ENCODE results near the gene SERPING1.
"Not testable (repeated sequence)": the region's sequence is repeated elsewhere in the genome, so short reads cannot be mapped to it uniquely, and the experiment has no call there.

Gene SERPING1

DNA sequence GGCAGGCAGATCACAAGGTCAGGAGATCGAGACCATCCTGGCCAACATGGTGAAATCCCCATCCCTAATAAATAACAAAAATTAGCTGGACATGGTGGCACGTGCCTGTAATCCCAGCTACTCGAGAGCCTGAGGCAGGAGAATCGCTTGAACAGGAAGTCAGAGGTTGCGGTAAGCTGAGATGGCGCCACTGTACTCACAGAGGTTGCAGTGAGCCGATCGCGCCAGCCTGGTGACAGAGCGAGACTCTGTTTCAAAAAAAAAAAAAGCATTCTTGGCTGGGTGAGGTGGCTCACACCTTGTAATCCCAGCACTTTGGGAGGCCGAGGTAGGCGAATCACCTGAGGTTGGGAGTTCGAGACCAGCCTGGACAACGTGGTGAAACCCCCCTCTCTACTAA is 54.7 kb downstream of the SERPING1 start:
- not testable (repeated sequence) for DNase-seq (ENCODE audit: low read depth in 2 of 2)

DNA sequence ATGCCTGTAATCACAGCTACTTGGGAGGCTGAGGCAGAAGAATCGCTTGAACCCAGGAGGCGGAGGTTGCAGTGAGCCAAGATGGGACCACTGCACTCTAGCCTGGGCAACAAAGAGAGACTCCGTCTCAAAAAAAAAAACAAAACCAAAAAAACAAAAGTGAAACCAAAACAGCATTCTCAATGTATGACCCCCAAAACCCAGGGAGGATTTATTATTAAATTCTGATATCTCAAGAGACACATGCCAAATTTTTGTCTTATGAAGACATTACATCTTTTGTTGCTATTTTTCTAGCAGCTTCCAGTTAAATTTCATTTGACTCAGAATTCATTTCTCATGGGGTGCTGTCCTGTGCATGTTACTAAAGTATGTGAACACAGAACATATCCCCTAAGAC is 55.2 kb downstream of the SERPING1 start:
- no peak for DNase-seq (ENCODE audit: low read depth in 2 of 2)

DNA sequence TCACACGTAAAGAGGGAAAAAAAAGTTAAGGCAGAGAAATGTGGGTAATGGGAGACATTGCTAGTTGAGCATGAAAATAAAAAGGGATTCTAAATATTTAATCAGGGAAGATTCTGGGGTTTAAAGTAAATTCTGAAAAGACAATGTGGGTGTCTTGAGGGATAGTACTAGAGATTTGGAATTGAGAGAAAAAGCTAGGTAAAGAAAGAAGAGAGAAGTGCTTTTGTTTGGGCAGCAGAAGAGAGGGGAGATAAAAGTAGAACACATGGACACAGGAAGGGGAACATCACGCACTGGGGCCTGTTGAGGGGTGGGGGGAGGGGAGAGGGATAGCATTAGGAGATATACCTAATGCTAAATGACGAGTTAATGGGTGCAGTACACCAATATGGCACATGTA is 55.7 kb downstream of the SERPING1 start:
- DNase-seq (ENCODE audit: low read depth in 2 of 2), result no peak

DNA sequence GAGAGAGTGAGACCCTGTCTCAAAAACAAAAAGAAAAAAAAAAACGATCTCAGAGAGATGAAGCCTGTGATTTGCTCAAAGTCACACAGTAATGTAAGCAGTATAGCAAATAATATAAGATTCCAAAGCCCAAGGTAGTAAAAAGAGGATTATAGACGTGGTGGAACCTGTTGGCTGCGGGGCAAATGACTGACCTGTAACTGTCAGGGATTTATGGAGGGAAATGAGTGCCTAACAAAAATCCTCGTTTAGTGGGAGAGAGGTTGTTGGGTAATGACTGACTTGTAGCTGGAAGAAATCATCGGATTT is 59.4 kb downstream of the SERPING1 start:
- no peak for DNase-seq (ENCODE audit: low read depth in 2 of 2)

DNA sequence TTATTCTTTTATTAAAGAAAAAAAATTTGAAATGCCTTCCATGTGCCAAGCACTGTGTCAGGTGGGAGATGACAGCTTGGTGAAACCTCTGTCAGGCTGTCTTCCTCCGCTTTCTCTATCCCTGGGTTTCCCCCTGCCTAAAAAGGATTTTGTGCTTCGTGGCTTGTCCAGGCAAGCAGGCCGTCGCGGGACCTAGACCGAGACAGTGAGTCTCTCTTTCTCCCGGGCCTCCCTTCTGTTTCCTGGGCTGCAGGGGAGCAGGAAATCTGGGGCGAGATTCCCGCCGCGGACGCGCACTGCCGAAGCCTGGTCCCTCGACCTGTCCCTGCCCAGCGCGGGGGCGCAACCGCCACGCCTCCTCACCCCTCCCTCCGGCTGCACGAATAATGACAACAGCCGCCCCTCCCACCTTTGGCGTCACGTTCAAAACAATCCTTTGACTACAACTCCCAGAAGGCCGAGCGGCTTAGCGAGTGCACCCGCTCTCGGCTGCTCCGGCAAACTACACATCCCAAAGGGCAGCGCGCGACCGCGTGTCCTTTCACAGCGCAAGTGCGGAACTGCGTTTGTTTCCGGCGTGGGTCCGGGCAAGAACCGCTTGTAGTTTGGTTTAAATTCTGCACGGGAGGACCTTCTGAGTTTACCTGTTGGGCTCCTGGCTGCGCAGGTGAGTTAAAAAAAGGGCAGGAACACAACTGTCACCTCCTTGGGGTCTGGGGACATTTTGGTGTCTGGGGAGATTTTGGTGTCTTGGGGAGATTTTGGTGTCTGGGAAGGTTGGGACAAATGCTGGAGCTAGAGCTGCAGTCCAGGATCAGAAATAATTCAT is 59.9 kb downstream of the SERPING1 start, which contains the start of gene CLP1:
CLP1 (plus strand) TSS at position 569 of the 829 bp plus-strand sequence. CDS start 1,715 bp downstream, outside the sequence.
- DNase-seq (ENCODE audit: low read depth in 2 of 2), result peak; percentile 99

DNA sequence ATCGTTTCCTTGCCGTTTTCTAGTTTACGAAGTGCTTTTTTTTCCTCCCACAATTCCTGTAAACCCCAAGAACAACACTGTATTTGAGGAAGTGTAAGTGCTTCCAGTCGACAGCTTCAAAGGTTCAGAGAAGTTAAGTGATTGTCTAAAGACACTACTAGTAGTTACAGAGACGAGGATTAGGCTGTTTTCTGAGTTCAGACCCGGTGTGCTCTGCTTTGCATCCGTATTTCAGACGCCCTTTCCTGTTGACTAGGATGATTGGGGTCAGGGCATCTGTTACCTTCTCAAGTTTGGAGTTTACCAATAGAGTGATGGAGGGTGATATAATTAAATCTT is 60.5 kb downstream of the SERPING1 start:
- no peak for DNase-seq (ENCODE audit: low read depth in 2 of 2)

DNA sequence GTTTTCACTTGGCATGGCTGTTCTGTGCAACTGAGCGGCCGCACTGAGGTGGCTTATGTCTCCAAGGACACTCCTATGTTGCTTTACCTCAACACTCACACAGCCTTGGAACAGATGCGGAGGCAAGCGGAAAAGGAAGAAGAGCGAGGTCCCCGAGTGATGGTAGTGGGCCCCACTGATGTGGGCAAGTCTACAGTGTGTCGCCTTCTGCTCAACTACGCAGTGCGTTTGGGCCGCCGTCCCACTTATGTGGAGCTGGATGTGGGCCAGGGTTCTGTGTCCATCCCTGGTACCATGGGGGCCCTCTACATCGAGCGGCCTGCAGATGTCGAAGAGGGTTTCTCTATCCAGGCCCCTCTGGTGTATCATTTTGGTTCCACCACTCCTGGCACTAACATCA is 62.2 kb downstream of the SERPING1 start:
- no peak for DNase-seq (ENCODE audit: low read depth in 2 of 2)

DNA sequence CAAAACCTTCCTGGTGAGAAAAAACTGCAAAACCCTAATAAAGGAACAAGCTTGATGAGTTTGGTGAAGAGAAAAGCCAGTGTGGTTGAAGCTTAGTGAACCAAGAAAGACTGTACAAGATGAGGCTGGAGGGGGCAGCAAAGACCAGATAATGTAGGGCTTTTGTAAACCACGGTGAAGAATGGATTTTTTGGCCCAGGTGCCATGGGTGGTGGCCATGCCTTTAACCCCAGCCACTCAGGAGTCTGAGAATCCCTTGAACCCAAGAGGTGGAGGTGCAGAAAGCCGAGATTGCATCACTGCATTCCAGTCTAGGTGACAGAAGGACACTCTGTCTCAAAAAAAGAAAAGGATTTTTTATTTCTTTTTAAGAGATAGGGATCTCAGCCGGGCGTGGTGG is 65.4 kb downstream of the SERPING1 start:
- no peak for DNase-seq (ENCODE audit: low read depth in 2 of 2)

DNA sequence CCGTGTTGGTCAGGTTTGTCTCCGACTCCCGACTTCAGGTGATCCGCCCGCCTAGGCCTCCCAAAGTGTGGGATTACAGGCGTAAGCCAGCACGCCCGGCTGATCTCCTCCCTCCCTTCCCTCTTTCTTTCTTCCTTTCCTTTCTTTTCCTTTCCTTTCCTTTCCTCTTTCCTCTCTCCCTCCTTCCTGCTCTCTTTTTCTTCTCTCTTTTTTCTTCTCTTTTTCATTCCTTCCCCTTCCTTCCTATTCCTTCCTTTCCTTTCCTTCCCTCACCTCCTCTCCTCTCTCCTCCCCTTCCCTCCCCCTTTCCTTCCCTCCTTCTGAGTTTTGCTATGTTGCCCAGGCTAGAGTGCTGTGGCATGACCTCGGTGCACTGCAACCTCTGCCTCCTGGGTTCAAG is 66.5 kb downstream of the SERPING1 start:
- no peak for DNase-seq (ENCODE audit: low read depth in 2 of 2)
